ENCODE data around the gene MAP1S. TPM values are rescaled to one million over a fixed set of nuclear protein-coding genes. Genes with fewer than 3 reads are reported as not detected.

Gene MAP1S
- total RNA-seq, 1 experiment from 2014 or later, result 22.9 TPM

DNA sequence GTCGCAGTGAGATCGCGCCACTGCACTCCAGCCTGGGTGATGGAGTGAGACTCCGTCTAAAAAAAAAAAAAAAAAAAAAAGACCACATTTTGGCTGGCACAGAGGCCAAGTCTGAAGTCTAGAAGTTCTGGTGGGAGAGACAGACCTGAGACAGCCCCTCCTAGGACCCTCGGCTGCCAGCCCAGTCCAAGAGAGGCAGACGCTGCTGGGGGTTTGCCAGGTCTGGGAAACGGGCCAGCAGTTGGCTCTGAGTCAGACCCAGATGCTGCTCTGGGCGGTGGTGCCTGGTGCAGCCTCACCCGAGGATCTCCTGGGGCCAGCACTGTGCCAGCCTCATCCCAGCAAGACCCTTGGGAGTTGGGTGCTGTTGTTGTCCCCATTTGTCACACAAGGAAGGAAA, 37.8 kb downstream of the MAP1S start:
- H3K27me3 ChIP-seq (ENCODE audit: low read length), result no peaks in the 10 kb centered on the region
- no peak overlapping the region for H3K4me2 ChIP-seq (ENCODE audit: low read depth, low read length, poor library complexity, severe bottlenecking)
- no peaks in the 10 kb centered on the region; the same call in 1 of the 2 replicates for H4K20me1 ChIP-seq (ENCODE audit: insufficient read depth, low read depth, low read length)
- no peak overlapping the region for H3K9ac ChIP-seq (ENCODE audit: low read length)
- peaks cover 6% of the 10 kb centered on the region; the same call in 1 of the 2 replicates for H3K79me2 ChIP-seq (ENCODE audit: low read length)
- H3K9me2 ChIP-seq (replicated peaks; ENCODE audit: insufficient read depth, low read length), result no peaks in the 10 kb centered on the region
- DNase-seq, result no peak
- H3K36me3 ChIP-seq (ENCODE audit: insufficient read depth, low read length), result peaks cover 7% of the 10 kb centered on the region; the same call in 1 of the 2 replicates
- H3K9me3 ChIP-seq (ENCODE audit: low read length), result no peaks in the 10 kb centered on the region
- H3K4me1 ChIP-seq (ENCODE audit: low read length), result peaks cover 64% of the 10 kb centered on the region
- no peak overlapping the region for H2AFZ ChIP-seq (ENCODE audit: low read length)
- no peak overlapping the region for H3K27ac ChIP-seq (ENCODE audit: low read length)
- no peak overlapping the region for H3K4me3 ChIP-seq (ENCODE audit: low read length)

- no peaks in the 10 kb centered on the region; the same call in 1 of the 2 replicates for H4K20me1 ChIP-seq (ENCODE audit: insufficient read depth, low read depth, low read length)
- H3K27me3 ChIP-seq (ENCODE audit: low read length), result no peaks in the 10 kb centered on the region
- H3K79me2 ChIP-seq (ENCODE audit: low read length), result no peaks in the 10 kb centered on the region
- DNase-seq, result no peak
- no peak overlapping the region for H3K27ac ChIP-seq (ENCODE audit: low read length)
- no peaks in the 10 kb centered on the region for H3K9me3 ChIP-seq (ENCODE audit: low read length)
- no peak overlapping the region for H3K4me3 ChIP-seq (ENCODE audit: low read length)
- H3K9ac ChIP-seq (ENCODE audit: low read length), result no peak overlapping the region
- peaks cover 11% of the 10 kb centered on the region for H3K36me3 ChIP-seq (ENCODE audit: insufficient read depth, low read length)
- H2AFZ ChIP-seq (ENCODE audit: low read length), result no peak overlapping the region
- H3K4me1 ChIP-seq (ENCODE audit: low read length), result peaks cover 50% of the 10 kb centered on the region
- no peaks in the 10 kb centered on the region for H3K9me2 ChIP-seq (replicated peaks; ENCODE audit: insufficient read depth, low read length)
- no peak overlapping the region for H3K4me2 ChIP-seq (ENCODE audit: low read depth, low read length, poor library complexity, severe bottlenecking)
These were observed 39.2 kb downstream of the MAP1S start for GRCh38 chr19:17758515-17758914.

DNA sequence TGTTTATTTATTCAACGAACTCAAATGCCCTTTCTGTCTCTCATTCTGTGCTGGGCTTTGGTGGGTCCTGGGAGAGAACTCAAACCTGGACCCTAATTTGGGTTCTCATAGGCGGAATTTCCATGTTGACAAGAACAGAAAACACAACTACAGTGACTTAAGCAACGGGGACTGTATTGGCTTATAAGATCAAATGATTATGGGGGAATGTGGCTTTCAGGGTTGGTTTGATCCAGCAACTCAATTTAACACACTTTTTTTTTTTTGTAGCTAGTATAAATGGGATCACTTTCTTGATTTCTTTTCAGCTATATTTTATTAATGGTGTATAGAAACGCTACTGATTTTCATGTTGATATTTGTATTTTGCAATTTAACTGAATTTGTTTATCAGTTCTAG, 41.9 kb downstream of the MAP1S start:
- Histone ChIP-seq H3K9ac (ENCODE audit: low read length) (no peak overlapping the region), H4K20me1 (ENCODE audit: insufficient read depth, low read depth, low read length) (no peaks in the 10 kb centered on the region), H3K27ac (ENCODE audit: low read length) (peak overlapping the region; percentile 68), H3K9me2 (replicated peaks; ENCODE audit: insufficient read depth, low read length) (no peaks in the 10 kb centered on the region), H3K4me2 (ENCODE audit: low read depth, low read length, poor library complexity, severe bottlenecking) (no peak overlapping the region), H3K4me3 (ENCODE audit: low read length) (no peak overlapping the region), H3K9me3 (ENCODE audit: low read length) (no peaks in the 10 kb centered on the region), H3K27me3 (ENCODE audit: low read length) (no peaks in the 10 kb centered on the region), H3K79me2 (ENCODE audit: low read length) (no peaks in the 10 kb centered on the region), H3K4me1 (ENCODE audit: low read length) (peaks cover 23% of the 10 kb centered on the region), H3K36me3 (ENCODE audit: insufficient read depth, low read length) (peaks cover 9% of the 10 kb centered on the region), H2AFZ (ENCODE audit: low read length) (no peak overlapping the region)
- DNase-seq, result no peak

GRCh38 chr19:17762505-17763229, 43.4 kb downstream of the MAP1S start:
- Histone ChIP-seq H4K20me1 (ENCODE audit: insufficient read depth, low read depth, low read length) (no peaks in the 10 kb centered on the region), H3K36me3 (ENCODE audit: insufficient read depth, low read length) (peaks cover 14% of the 10 kb centered on the region), H3K4me3 (ENCODE audit: low read length) (no peak overlapping the region), H3K4me2 (ENCODE audit: low read depth, low read length, poor library complexity, severe bottlenecking) (no peak overlapping the region), H2AFZ (ENCODE audit: low read length) (no peak overlapping the region), H3K9ac (ENCODE audit: low read length) (no peak overlapping the region), H3K9me2 (replicated peaks; ENCODE audit: insufficient read depth, low read length) (no peaks in the 10 kb centered on the region), H3K4me1 (ENCODE audit: low read length) (peaks cover 19% of the 10 kb centered on the region), H3K9me3 (ENCODE audit: low read length) (no peaks in the 10 kb centered on the region), H3K79me2 (ENCODE audit: low read length) (no peaks in the 10 kb centered on the region), H3K27me3 (ENCODE audit: low read length) (no peaks in the 10 kb centered on the region), H3K27ac (ENCODE audit: low read length) (no peak overlapping the region)
- peak; percentile 86 for DNase-seq

DNA sequence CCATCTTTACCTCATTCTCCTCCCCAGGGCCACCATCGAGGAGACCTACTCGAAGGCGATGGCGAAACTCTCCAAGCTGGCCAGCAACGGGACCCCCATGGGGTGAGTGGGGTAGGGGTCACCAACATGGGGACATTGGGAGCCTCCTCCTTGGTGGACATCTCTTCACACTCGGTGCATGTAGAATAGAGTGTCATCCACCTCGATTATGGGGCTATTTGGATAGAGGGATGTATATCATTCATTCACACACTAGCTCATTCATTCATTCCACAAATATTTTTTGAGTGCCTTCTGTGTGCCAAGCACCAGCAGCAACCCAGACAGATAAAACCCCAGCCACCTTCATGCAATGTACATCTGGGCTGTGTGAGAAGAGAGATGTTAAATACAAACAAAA, 45.1 kb downstream of the MAP1S start:
- DNase-seq, result no peak
- H3K27ac ChIP-seq (ENCODE audit: low read length), result no peak overlapping the region
- H2AFZ ChIP-seq (ENCODE audit: low read length), result no peak overlapping the region
- H4K20me1 ChIP-seq (ENCODE audit: insufficient read depth, low read depth, low read length), result no peaks in the 10 kb centered on the region
- H3K79me2 ChIP-seq (ENCODE audit: low read length), result no peaks in the 10 kb centered on the region
- no peaks in the 10 kb centered on the region for H3K27me3 ChIP-seq (ENCODE audit: low read length)
- H3K4me1 ChIP-seq (ENCODE audit: low read length), result peaks cover 18% of the 10 kb centered on the region
- H3K36me3 ChIP-seq (ENCODE audit: insufficient read depth, low read length), result peaks cover 15% of the 10 kb centered on the region
- no peak overlapping the region for H3K9ac ChIP-seq (ENCODE audit: low read length)
- H3K9me2 ChIP-seq (replicated peaks; ENCODE audit: insufficient read depth, low read length), result no peaks in the 10 kb centered on the region
- H3K4me3 ChIP-seq (ENCODE audit: low read length), result no peak overlapping the region
- H3K4me2 ChIP-seq (ENCODE audit: low read depth, low read length, poor library complexity, severe bottlenecking), result no peak overlapping the region
- H3K9me3 ChIP-seq (ENCODE audit: low read length), result no peaks in the 10 kb centered on the region

GRCh38 chr19:17765069-17765618, 45.9 kb downstream of the MAP1S start:
- H3K4me2 ChIP-seq (ENCODE audit: low read depth, low read length, poor library complexity, severe bottlenecking), result no peak overlapping the region
- no peaks in the 10 kb centered on the region for H3K79me2 ChIP-seq (ENCODE audit: low read length)
- peaks cover 18% of the 10 kb centered on the region; the same call in 1 of the 2 replicates for H3K36me3 ChIP-seq (ENCODE audit: insufficient read depth, low read length)
- DNase-seq, result no peak
- H3K27ac ChIP-seq (ENCODE audit: low read length), result no peak overlapping the region
- H2AFZ ChIP-seq (ENCODE audit: low read length), result no peak overlapping the region
- H3K9ac ChIP-seq (ENCODE audit: low read length), result no peak overlapping the region
- no peaks in the 10 kb centered on the region for H3K9me2 ChIP-seq (replicated peaks; ENCODE audit: insufficient read depth, low read length)
- peaks cover 10% of the 10 kb centered on the region for H3K4me1 ChIP-seq (ENCODE audit: low read length)
- H3K27me3 ChIP-seq (ENCODE audit: low read length), result no peaks in the 10 kb centered on the region
- no peaks in the 10 kb centered on the region for H4K20me1 ChIP-seq (ENCODE audit: insufficient read depth, low read depth, low read length)
- H3K4me3 ChIP-seq (ENCODE audit: low read length), result no peak overlapping the region
- H3K9me3 ChIP-seq (ENCODE audit: low read length), result no peaks in the 10 kb centered on the region

- Histone ChIP-seq H3K9ac (ENCODE audit: low read length) (no peak overlapping the region), H3K4me3 (ENCODE audit: low read length) (no peak overlapping the region), H3K4me2 (ENCODE audit: low read depth, low read length, poor library complexity, severe bottlenecking) (no peak overlapping the region), H3K27ac (ENCODE audit: low read length) (no peak overlapping the region), H3K36me3 (ENCODE audit: insufficient read depth, low read length) (peaks cover 21% of the 10 kb centered on the region; the same call in 1 of the 2 replicates), H2AFZ (ENCODE audit: low read length) (no peak overlapping the region), H3K4me1 (ENCODE audit: low read length) (no peaks in the 10 kb centered on the region), H3K9me2 (replicated peaks; ENCODE audit: insufficient read depth, low read length) (no peaks in the 10 kb centered on the region), H3K27me3 (ENCODE audit: low read length) (no peaks in the 10 kb centered on the region), H3K79me2 (ENCODE audit: low read length) (no peaks in the 10 kb centered on the region), H3K9me3 (ENCODE audit: low read length) (no peaks in the 10 kb centered on the region), H4K20me1 (ENCODE audit: insufficient read depth, low read depth, low read length) (no peaks in the 10 kb centered on the region)
- peak; percentile 86 for DNase-seq
These were observed 47.4 kb downstream of the MAP1S start for GRCh38 chr19:17766543-17767131.

GRCh38 chr19:17767559-17767958, 48.3 kb downstream of the MAP1S start:
- Histone ChIP-seq H3K9ac (ENCODE audit: low read length) (no peak overlapping the region), H3K4me2 (ENCODE audit: low read depth, low read length, poor library complexity, severe bottlenecking) (no peak overlapping the region), H3K36me3 (ENCODE audit: insufficient read depth, low read length) (peaks cover 20% of the 10 kb centered on the region; the same call in 1 of the 2 replicates), H3K27ac (ENCODE audit: low read length) (no peak overlapping the region), H4K20me1 (ENCODE audit: insufficient read depth, low read depth, low read length) (no peaks in the 10 kb centered on the region), H3K4me3 (ENCODE audit: low read length) (no peak overlapping the region), H2AFZ (ENCODE audit: low read length) (no peak overlapping the region), H3K79me2 (ENCODE audit: low read length) (no peaks in the 10 kb centered on the region), H3K4me1 (ENCODE audit: low read length) (no peaks in the 10 kb centered on the region), H3K9me2 (replicated peaks; ENCODE audit: insufficient read depth, low read length) (no peaks in the 10 kb centered on the region), H3K27me3 (ENCODE audit: low read length) (no peaks in the 10 kb centered on the region), H3K9me3 (ENCODE audit: low read length) (no peaks in the 10 kb centered on the region)
- DNase-seq, result no peak

Measured in Karpas-422 (cell line).